Measurements from ENCODE around the gene ENOPH1.
A peak's percentile ranks its signal among the peaks of the same experiment; 100 is the strongest.
"Not testable (repeated sequence)": the region's sequence is repeated elsewhere in the genome, so short reads cannot be mapped to it uniquely, and the experiment has no call there.

ENOPH1 gene

GRCh38 chr4:82473621-82474164, 43.3 kb downstream of the ENOPH1 start:
- DNase-seq = no peak

- DNase-seq = not testable (repeated sequence)
Measured at GRCh38 chr4:82475931-82476330, 45.5 kb downstream of the ENOPH1 start.

GRCh38 chr4:82477469-82477868, 47.1 kb downstream of the ENOPH1 start:
- not testable (repeated sequence) for DNase-seq

GRCh38 chr4:82479562-82479961, 49.2 kb downstream of the ENOPH1 start:
- DNase-seq = no peak

- no peak for DNase-seq
Measured at GRCh38 chr4:82480771-82481505, 50.5 kb downstream of the ENOPH1 start.

- DNase-seq = no peak
Measured at GRCh38 chr4:82481506-82481840, 51.1 kb downstream of the ENOPH1 start.

GRCh38 chr4:82482387-82482786, 52.0 kb downstream of the ENOPH1 start:
- DNase-seq = no peak

GRCh38 chr4:82484996-82485783, 54.8 kb downstream of the ENOPH1 start:
- no peak for DNase-seq

- DNase-seq = no peak
Measured at GRCh38 chr4:82489076-82489475, 58.7 kb downstream of the ENOPH1 start.

- no peak for DNase-seq
Measured at GRCh38 chr4:82489987-82490386, 59.6 kb downstream of the ENOPH1 start.

GRCh38 chr4:82491251-82491960, 61.0 kb downstream of the ENOPH1 start:
- DNase-seq = no peak

GRCh38 chr4:82493721-82494425, 63.5 kb downstream of the ENOPH1 start:
- peak; percentile 67 for DNase-seq

- DNase-seq = no peak
Measured at GRCh38 chr4:82495666-82496065, 65.3 kb downstream of the ENOPH1 start.

GRCh38 chr4:82496349-82496748, 66.0 kb downstream of the ENOPH1 start:
- no peak for DNase-seq

GRCh38 chr4:82499738-82500434, 69.5 kb downstream of the ENOPH1 start:
- peak; percentile 53 for DNase-seq

- DNase-seq = peak; percentile 66
Measured at GRCh38 chr4:82500435-82501153, 70.2 kb downstream of the ENOPH1 start.

- DNase-seq = no peak
Measured at GRCh38 chr4:82501154-82501442, 70.7 kb downstream of the ENOPH1 start.

- no peak for DNase-seq
Measured at GRCh38 chr4:82508011-82508410, 77.6 kb downstream of the ENOPH1 start.

- DNase-seq = peak; percentile 8
Measured at GRCh38 chr4:82508806-82509428, 78.5 kb downstream of the ENOPH1 start.

GRCh38 chr4:82510216-82510615, 79.8 kb downstream of the ENOPH1 start:
- DNase-seq = no peak

Data from EL (cell line).